ENCODE results near the gene CCR4. TPM values are rescaled to one million over a fixed set of nuclear protein-coding genes. Genes with fewer than 3 reads are reported as not detected.

The CCR4 gene
- total and polyA plus RNA-seq, 2 experiments from 2014 or later: not detected

DNA sequence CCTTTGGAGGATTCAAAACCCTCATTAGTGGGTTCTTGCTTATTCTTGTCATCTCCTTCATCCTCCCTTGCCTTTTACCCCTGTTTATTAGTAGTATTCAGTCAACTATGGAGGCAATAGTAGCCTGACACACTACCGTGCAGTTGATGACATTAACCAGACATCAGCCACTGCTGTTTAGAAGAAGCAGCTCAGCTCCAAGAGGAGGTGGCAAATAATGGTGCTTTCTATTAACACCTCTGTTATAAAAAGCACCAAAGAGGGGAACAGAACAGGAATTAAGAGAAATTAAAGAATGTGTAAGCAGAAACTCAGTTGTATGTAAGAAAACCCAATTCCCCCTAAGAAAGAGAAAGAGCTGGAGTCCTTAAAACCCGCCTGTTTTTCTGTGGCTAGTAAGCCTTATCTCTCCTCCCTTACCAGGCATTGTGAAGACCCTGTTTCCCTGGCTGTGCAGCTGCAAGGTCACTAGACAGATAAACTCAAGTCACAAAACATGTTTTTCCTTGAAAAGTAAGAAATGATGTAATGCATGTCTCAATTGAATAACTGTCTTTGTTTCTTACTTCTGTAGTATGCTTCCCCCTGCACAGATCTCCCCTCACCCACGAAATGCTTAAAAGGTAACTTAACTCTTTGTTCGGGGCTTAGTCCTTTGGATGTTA lies 21.2 kb downstream of the CCR4 start:
- in situ Hi-C loops (cut with MboI): no loop called here
- Histone ChIP-seq H3K9ac (no peak overlapping the region), H3K9me2 (ENCODE audit: insufficient read depth) (no peaks in the 10 kb centered on the region), H3K27me3 (replicated peaks; ENCODE audit: insufficient read depth) (no peaks in the 10 kb centered on the region; the same call in 1 of the 2 replicates), H3F3A (ENCODE audit: insufficient read depth) (no peaks in the 10 kb centered on the region), H3K79me2 (ENCODE audit: insufficient read depth) (no peaks in the 10 kb centered on the region), H3K4me2 (ENCODE audit: unreplicated experiment) (no peak overlapping the region), H3K4me1 (ENCODE audit: insufficient read depth) (no peaks in the 10 kb centered on the region), H4K20me1 (ENCODE audit: insufficient read depth) (no peaks in the 10 kb centered on the region), H3K4me3 (no peak overlapping the region), H2AFZ (no peak overlapping the region), H3K36me3 (ENCODE audit: low read depth) (no peaks in the 10 kb centered on the region), H3K27ac (no peak overlapping the region), H3K9me3 (ENCODE audit: low read depth) (no peaks in the 10 kb centered on the region)
- DNase-seq: no peak
- TF ChIP-seq EZH2phosphoT487 (IDR thresholded peaks at IDR 0.05; ENCODE audit: insufficient read depth, low read depth) (no peak), EZH2 (IDR thresholded peaks at IDR 0.05; ENCODE audit: insufficient read depth, poor library complexity, severe bottlenecking) (no peak)
- WGBS, 2 experiments (ENCODE audit: low coverage in 1 of 2, low lambda C conversion rate in 2 of 2, missing lambda C conversion rate in 2 of 2): 51 to 54% methylated on average over 4 of the region's 4 CpGs

- Histone ChIP-seq H4K20me1 (ENCODE audit: insufficient read depth) (no peaks in the 10 kb centered on the region), H3K4me1 (ENCODE audit: insufficient read depth) (no peaks in the 10 kb centered on the region), H3K9me3 (ENCODE audit: low read depth) (no peaks in the 10 kb centered on the region), H2AFZ (no peak overlapping the region), H3F3A (ENCODE audit: insufficient read depth) (no peaks in the 10 kb centered on the region), H3K27ac (no peak overlapping the region), H3K79me2 (ENCODE audit: insufficient read depth) (no peaks in the 10 kb centered on the region), H3K4me3 (no peak overlapping the region), H3K36me3 (ENCODE audit: low read depth) (no peaks in the 10 kb centered on the region), H3K4me2 (ENCODE audit: unreplicated experiment) (no peak overlapping the region), H3K9me2 (ENCODE audit: insufficient read depth) (no peaks in the 10 kb centered on the region), H3K27me3 (replicated peaks; ENCODE audit: insufficient read depth) (no peaks in the 10 kb centered on the region; the same call in 1 of the 2 replicates), H3K9ac (no peak overlapping the region)
- DNase-seq: no peak
- TF ChIP-seq EZH2 (IDR thresholded peaks at IDR 0.05; ENCODE audit: insufficient read depth, poor library complexity, severe bottlenecking) (no peak), EZH2phosphoT487 (IDR thresholded peaks at IDR 0.05; ENCODE audit: insufficient read depth, low read depth) (no peak)
- 83 to 93% methylated on average over 1 of the region's 1 CpG for whole genome bisulfite sequencing, 2 experiments (ENCODE audit: low coverage in 1 of 2, low lambda C conversion rate in 2 of 2, missing lambda C conversion rate in 2 of 2)
- in situ Hi-C loops (cut with MboI): no loop called here
Observed at GRCh38 chr3:32973982-32974381, 22.5 kb downstream of the CCR4 start.

- Histone ChIP-seq H3K4me3 (no peak overlapping the region), H3K27ac (no peak overlapping the region), H3K4me1 (ENCODE audit: insufficient read depth) (no peaks in the 10 kb centered on the region), H3K4me2 (ENCODE audit: unreplicated experiment) (no peak overlapping the region), H4K20me1 (ENCODE audit: insufficient read depth) (no peaks in the 10 kb centered on the region), H3K9me3 (ENCODE audit: low read depth) (no peaks in the 10 kb centered on the region), H2AFZ (no peak overlapping the region), H3K27me3 (replicated peaks; ENCODE audit: insufficient read depth) (no peaks in the 10 kb centered on the region; the same call in 1 of the 2 replicates), H3K9ac (no peak overlapping the region), H3K9me2 (ENCODE audit: insufficient read depth) (no peaks in the 10 kb centered on the region), H3K36me3 (ENCODE audit: low read depth) (no peaks in the 10 kb centered on the region), H3K79me2 (ENCODE audit: insufficient read depth) (no peaks in the 10 kb centered on the region), H3F3A (ENCODE audit: insufficient read depth) (no peaks in the 10 kb centered on the region)
- no peak for TF ChIP-seq EZH2 (IDR thresholded peaks at IDR 0.05; ENCODE audit: insufficient read depth, poor library complexity, severe bottlenecking)
- no peak for TF ChIP-seq EZH2phosphoT487 (IDR thresholded peaks at IDR 0.05; ENCODE audit: insufficient read depth, low read depth)
- WGBS, 2 experiments (ENCODE audit: low coverage in 1 of 2, low lambda C conversion rate in 2 of 2, missing lambda C conversion rate in 2 of 2): 59 to 65% methylated on average over 6 of the region's 6 CpGs
- in situ Hi-C loops (cut with MboI): no loop called here
- no peak for DNase-seq
Observed at GRCh38 chr3:32975891-32976595, 24.6 kb downstream of the CCR4 start.

DNA sequence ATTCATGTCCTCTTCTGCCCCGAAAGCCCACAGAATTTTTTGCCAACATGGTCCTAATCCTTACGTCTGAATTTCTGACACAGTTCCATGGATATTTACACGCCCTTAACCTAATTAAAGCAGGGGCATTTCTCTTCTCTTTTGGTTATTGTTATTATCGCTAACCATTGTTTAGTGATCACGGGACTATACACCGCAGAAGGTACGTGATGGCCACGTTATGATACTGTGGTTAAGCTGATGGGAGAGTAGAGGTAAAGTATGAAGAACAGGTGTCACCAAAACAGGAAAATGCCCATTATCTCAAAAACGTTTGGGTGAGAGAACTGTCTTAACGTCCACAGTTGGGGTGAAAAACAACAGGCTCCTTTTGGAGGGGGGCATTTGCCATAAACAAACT lies 26.4 kb downstream of the CCR4 start:
- Histone ChIP-seq H3K27ac (no peak overlapping the region), H3F3A (ENCODE audit: insufficient read depth) (no peaks in the 10 kb centered on the region), H3K9me3 (ENCODE audit: low read depth) (no peaks in the 10 kb centered on the region), H3K4me2 (ENCODE audit: unreplicated experiment) (no peak overlapping the region), H3K9ac (no peak overlapping the region), H2AFZ (no peak overlapping the region), H3K9me2 (ENCODE audit: insufficient read depth) (no peaks in the 10 kb centered on the region), H3K79me2 (ENCODE audit: insufficient read depth) (no peaks in the 10 kb centered on the region), H3K27me3 (replicated peaks; ENCODE audit: insufficient read depth) (no peaks in the 10 kb centered on the region; the same call in 1 of the 2 replicates), H3K36me3 (ENCODE audit: low read depth) (no peaks in the 10 kb centered on the region), H3K4me3 (no peak overlapping the region), H4K20me1 (ENCODE audit: insufficient read depth) (no peaks in the 10 kb centered on the region), H3K4me1 (ENCODE audit: insufficient read depth) (no peaks in the 10 kb centered on the region)
- TF ChIP-seq EZH2 (IDR thresholded peaks at IDR 0.05; ENCODE audit: insufficient read depth, poor library complexity, severe bottlenecking): no peak
- TF ChIP-seq EZH2phosphoT487 (IDR thresholded peaks at IDR 0.05; ENCODE audit: insufficient read depth, low read depth): no peak
- DNase-seq: no peak
- WGBS, 2 experiments (ENCODE audit: low coverage in 1 of 2, low lambda C conversion rate in 2 of 2, missing lambda C conversion rate in 2 of 2): 55 to 60% methylated on average over 10 of the region's 10 CpGs
- in situ Hi-C loops (cut with MboI): no loop called here

Data from GM23248 (cell line).